ENCODE results near the gene ADCY3. TPM values are rescaled to one million over a fixed set of nuclear protein-coding genes. Genes with fewer than 3 reads are reported as not detected.

The ADCY3 gene
- total and polyA plus RNA-seq, 10 of the 15 experiments (the other 5 are each of a cell fraction or from before 2014, with no cell fraction given) = 2.8 to 102 (median 50.4) TPM

DNA sequence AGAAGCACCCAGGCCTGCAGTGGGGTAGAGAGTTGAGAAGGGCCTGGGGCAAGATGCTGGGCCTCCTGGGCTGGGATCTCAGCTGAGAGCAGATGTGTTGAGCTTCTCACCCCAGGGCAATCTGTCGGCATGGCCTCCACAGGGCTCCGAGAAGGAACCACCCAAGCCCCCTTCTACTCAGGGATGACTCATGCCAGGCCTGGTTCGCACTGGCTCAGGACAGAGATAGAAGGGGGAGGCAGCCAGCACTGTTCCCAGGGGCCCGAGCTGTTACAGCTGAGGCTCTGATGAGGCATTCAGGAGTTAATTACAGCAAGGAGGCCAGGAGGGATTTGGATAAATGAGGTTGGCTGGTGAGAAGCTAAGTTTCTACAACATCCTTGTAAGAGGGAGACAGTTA lies 64.3 kb downstream of the ADCY3 start:
- CTCF ChIA-PET = no interaction called here
- Histone ChIP-seq H3K4me3 (no peak overlapping the region), H3K79me2 (ENCODE audit: control insufficient read depth, insufficient read depth, low read length) (no peaks in the 10 kb centered on the region; the same call in none of the 2 replicates), H3K27me3 (replicated peaks in 1 of 2; ENCODE audit: control insufficient read depth in 2 of 2, insufficient read depth in 2 of 2, low read length in 1 of 2) (no peaks in the 10 kb centered on the region), H3K36me3 (ENCODE audit: control insufficient read depth in 2 of 2, insufficient read depth in 2 of 2, low read length in 1 of 2) (peaks cover 0 to 18% of the 10 kb centered on the region in 2 experiments; a peak in 3 of 4 replicates), H2AFZ (ENCODE audit: control insufficient read depth, low read depth, low read length) (no peak overlapping the region), H3K4me1 (ENCODE audit: control insufficient read depth, insufficient read depth, low read length) (no peaks in the 10 kb centered on the region), H4K20me1 (ENCODE audit: control insufficient read depth, insufficient read depth) (no peaks in the 10 kb centered on the region), H3K4me2 (ENCODE audit: control insufficient read depth, insufficient read depth) (no peak overlapping the region), H3K9ac (ENCODE audit: control insufficient read depth, insufficient read depth, low read length) (no peak overlapping the region), H3K27ac (ENCODE audit: control insufficient read depth, insufficient read depth) (no peak overlapping the region), H3K9me3 (replicated peaks; ENCODE audit: control insufficient read depth, insufficient read depth, low read length) (no peaks in the 10 kb centered on the region; the same call in 2 of the 3 replicates)
- RAD21 ChIA-PET (ENCODE audit: unreplicated experiment) = no interaction called here
- intact Hi-C loops (cut with micrococcal nuclease; ENCODE audit: unreplicated experiment) (no loop called here), in situ Hi-C loops (cut with MboI) (no loop called here)
- DNase-seq (ENCODE audit: low read depth, low spot score) = no peak
- no TSS peak for BruUV-seq (replicated peaks)
- FAIRE-seq = no peak
- POLR2A ChIA-PET = no interaction called here
- whole genome bisulfite sequencing (ENCODE audit: insufficient coverage, insufficient replicate concordance, low lambda C conversion rate, missing lambda C conversion rate) = 99% methylated on average over 4 of the region's 4 CpGs
- SMC1A ChIA-PET (ENCODE audit: uncharacterized antibody, unreplicated experiment) = no interaction called here
- no peak for ATAC-seq
- TF ChIP-seq MTA3 (IDR thresholded peaks at IDR 0.05; ENCODE audit: borderline replicate concordance, low read length) = no peak
- TF ChIP-seq SMC3 (IDR thresholded peaks at IDR 0.05; ENCODE audit: borderline replicate concordance, low read length) = no peak
- TF ChIP-seq NRF1 (conservative IDR thresholded peaks at IDR 0.05; ENCODE audit: low read depth, low read length) = no peak
- TF ChIP-seq ZNF384 (IDR thresholded peaks at IDR 0.05; ENCODE audit: borderline replicate concordance, low read depth, low read length) = no peak
- no peak for TF ChIP-seq IKZF1 (conservative IDR thresholded peaks at IDR 0.05)
- no peak for TF ChIP-seq ZNF217 (IDR thresholded peaks at IDR 0.05)
- TF ChIP-seq, protein P1, sequence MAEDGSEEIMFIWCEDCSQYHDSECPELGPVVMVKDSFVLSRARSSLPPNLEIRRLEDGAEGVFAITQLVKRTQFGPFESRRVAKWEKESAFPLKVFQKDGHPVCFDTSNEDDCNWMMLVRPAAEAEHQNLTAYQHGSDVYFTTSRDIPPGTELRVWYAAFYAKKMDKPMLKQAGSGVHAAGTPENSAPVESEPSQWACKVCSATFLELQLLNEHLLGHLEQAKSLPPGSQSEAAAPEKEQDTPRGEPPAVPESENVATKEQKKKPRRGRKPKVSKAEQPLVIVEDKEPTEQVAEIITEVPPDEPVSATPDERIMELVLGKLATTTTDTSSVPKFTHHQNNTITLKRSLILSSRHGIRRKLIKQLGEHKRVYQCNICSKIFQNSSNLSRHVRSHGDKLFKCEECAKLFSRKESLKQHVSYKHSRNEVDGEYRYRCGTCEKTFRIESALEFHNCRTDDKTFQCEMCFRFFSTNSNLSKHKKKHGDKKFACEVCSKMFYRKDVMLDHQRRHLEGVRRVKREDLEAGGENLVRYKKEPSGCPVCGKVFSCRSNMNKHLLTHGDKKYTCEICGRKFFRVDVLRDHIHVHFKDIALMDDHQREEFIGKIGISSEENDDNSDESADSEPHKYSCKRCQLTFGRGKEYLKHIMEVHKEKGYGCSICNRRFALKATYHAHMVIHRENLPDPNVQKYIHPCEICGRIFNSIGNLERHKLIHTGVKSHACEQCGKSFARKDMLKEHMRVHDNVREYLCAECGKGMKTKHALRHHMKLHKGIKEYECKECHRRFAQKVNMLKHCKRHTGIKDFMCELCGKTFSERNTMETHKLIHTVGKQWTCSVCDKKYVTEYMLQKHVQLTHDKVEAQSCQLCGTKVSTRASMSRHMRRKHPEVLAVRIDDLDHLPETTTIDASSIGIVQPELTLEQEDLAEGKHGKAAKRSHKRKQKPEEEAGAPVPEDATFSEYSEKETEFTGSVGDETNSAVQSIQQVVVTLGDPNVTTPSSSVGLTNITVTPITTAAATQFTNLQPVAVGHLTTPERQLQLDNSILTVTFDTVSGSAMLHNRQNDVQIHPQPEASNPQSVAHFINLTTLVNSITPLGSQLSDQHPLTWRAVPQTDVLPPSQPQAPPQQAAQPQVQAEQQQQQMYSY (CRISPR knock-in tag; IDR thresholded peaks at IDR 0.05) = no peak
- no peak for TF ChIP-seq LARP7 (IDR thresholded peaks at IDR 0.05)
- TF ChIP-seq, protein P2, sequence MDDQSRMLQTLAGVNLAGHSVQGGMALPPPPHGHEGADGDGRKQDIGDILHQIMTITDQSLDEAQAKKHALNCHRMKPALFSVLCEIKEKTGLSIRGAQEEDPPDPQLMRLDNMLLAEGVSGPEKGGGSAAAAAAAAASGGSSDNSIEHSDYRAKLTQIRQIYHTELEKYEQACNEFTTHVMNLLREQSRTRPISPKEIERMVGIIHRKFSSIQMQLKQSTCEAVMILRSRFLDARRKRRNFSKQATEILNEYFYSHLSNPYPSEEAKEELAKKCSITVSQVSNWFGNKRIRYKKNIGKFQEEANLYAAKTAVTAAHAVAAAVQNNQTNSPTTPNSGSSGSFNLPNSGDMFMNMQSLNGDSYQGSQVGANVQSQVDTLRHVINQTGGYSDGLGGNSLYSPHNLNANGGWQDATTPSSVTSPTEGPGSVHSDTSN (IDR thresholded peaks at IDR 0.05; ENCODE audit: insufficient replicate concordance, low read depth, low read length) = no peak
- TF ChIP-seq, protein P3, sequence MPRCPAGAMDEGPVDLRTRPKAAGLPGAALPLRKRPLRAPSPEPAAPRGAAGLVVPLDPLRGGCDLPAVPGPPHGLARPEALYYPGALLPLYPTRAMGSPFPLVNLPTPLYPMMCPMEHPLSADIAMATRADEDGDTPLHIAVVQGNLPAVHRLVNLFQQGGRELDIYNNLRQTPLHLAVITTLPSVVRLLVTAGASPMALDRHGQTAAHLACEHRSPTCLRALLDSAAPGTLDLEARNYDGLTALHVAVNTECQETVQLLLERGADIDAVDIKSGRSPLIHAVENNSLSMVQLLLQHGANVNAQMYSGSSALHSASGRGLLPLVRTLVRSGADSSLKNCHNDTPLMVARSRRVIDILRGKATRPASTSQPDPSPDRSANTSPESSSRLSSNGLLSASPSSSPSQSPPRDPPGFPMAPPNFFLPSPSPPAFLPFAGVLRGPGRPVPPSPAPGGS (IDR thresholded peaks at IDR 0.05; ENCODE audit: borderline replicate concordance, insufficient read depth, low read depth, low read length, poor library complexity, severe bottlenecking) = no peak
- no peak for TF ChIP-seq IRF4 (IDR thresholded peaks at IDR 0.05; ENCODE audit: low read depth, low read length)
- no peak for TF ChIP-seq BHLHE40 (IDR thresholded peaks at IDR 0.05; ENCODE audit: borderline replicate concordance in 1 of 2, low read depth in 2 of 2, low read length in 1 of 2)
- no peak for TF ChIP-seq ZBED1 (IDR thresholded peaks at IDR 0.05; ENCODE audit: borderline replicate concordance)
- TF ChIP-seq MEF2B (IDR thresholded peaks at IDR 0.05; ENCODE audit: partially characterized antibody, poor library complexity, severe bottlenecking) = no peak
- TF ChIP-seq, protein P4, sequence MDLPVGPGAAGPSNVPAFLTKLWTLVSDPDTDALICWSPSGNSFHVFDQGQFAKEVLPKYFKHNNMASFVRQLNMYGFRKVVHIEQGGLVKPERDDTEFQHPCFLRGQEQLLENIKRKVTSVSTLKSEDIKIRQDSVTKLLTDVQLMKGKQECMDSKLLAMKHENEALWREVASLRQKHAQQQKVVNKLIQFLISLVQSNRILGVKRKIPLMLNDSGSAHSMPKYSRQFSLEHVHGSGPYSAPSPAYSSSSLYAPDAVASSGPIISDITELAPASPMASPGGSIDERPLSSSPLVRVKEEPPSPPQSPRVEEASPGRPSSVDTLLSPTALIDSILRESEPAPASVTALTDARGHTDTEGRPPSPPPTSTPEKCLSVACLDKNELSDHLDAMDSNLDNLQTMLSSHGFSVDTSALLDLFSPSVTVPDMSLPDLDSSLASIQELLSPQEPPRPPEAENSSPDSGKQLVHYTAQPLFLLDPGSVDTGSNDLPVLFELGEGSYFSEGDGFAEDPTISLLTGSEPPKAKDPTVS (IDR thresholded peaks at IDR 0.05; ENCODE audit: low read depth, low read length) = no peak
